22Rv1 (cell line): ENCODE measurements around the gene NECTIN1.

Experiments
- H3K27ac ChIP-seq: fragments of 450-650 bp; 2 replicates; pipeline ENCODE4 v1.5.1; 2017
- CTCF ChIP-seq: fragments of 450-650 bp; IDR thresholded peaks from 2 replicates; pipeline ENCODE4 v1.5.1; 2017; ENCODE audit warnings: mild to moderate bottlenecking
- ZFX ChIP-seq: fragments of 450-650 bp; IDR thresholded peaks from 2 replicates; pipeline ENCODE4 v1.6.1; 2017; ENCODE audit warnings: antibody characterized with exemption, borderline replicate concordance

Gene NECTIN1

GRCh38 chr11:119720311-119720913 is 8.6 kb downstream of the NECTIN1 start:
- no peak for TF ChIP-seq ZFX
- no peak for TF ChIP-seq CTCF
- H3K27ac ChIP-seq, result no peak overlapping the region

- no peak for TF ChIP-seq CTCF
- TF ChIP-seq ZFX, result no peak
- H3K27ac ChIP-seq, result no peak overlapping the region
Observed at GRCh38 chr11:119717839-119718534, 11.0 kb downstream of the NECTIN1 start.

DNA sequence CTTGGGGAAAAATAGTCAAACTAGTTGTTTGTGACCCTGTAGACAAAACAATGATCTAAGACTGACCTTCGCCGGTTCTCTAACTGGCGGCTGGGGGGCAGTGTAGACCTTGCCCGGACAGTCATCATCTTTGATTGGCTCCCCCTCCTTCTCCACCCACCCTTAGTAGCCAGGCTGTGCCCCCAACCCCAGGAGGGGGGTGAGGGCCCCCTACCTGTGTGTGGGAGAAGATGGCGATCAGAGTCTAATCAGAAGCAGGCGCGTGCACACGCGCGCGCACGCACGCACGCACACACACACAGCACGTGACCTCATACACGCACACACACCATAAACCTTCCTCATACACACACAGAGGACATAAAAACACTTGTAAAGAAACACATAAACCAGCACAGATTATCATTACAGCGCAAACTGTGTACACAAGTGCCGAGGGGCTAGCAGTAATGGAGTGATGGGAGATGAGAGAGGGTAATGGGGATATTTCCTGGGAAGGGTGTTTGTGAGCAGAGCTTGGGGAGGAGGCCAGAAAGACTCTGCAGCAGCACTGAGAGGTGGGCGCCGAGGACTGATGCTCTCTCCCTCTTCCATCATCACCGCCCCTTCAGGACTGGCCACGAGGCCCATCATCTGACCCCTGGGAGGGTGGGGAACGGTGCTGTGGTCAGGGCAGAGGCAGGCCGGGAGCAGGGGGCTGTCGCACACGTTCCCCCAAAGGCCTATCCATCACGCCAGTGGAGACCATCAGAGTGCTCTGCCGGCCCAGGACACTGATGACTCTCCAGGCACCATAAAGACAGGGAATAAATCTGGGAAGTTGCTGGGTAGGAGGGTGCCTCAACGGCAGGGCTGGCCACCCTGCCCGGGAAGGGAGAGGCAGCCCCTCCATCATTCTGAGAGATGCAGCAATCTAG is 12.2 kb downstream of the NECTIN1 start:
- TF ChIP-seq ZFX (no peak), CTCF (no peak)
- no peak overlapping the region for H3K27ac ChIP-seq

GRCh38 chr11:119714590-119714989 is 14.4 kb downstream of the NECTIN1 start:
- TF ChIP-seq CTCF (no peak), ZFX (no peak)
- no peak overlapping the region for H3K27ac ChIP-seq

DNA sequence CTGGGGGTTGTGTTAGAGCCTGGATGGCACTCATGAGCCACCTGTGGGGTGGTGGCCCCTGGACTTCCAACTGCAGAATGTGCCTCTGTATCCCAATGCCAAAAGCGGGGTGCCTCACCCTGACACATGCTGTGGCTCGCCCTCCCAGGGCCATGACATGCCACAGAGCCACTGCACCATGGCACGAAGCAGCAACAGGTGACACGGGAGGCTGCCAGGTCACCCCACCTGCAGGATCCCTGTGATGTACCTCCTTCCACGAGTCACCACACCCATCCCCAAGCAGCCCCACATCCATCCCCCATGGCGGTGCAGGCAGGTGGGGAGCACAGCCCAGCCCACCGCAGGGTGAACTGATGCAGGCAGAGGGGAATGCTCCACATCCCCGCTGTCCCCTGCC is 14.8 kb downstream of the NECTIN1 start:
- no peak overlapping the region for H3K27ac ChIP-seq
- TF ChIP-seq ZFX (no peak), CTCF (no peak)

DNA sequence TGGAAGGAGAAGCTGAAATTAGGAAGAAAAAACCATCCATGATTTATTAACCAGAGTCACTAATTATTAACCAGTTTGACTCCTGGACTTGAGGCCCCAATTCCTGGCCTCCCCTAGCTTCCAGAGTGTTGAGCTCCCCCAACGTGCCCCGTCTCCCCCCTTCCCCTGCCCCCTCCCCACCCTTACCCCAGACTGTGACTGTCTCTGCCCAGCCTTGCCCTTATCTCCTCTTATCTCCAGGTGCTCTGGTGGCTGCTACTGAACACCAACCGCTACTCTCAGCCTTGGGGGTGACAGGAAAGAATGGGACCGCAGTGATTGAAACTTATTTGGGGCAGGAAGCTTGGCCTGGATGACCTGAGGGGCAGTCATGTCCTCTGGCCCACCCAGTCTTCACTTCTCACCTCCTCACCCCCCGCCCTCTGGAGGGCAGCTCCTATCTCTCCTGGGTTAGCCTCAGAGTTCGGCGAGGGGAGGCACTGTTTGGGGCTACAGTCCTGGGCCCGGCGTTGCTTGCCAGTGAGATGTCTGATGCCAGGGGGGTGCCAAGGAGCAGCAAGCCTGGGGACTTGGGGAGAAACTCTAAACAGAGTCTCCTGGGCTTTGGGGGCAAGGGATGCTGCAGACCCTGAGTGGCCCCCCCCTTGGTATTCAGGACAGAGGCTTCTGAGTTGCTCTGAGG is 15.5 kb downstream of the NECTIN1 start:
- no peak overlapping the region for H3K27ac ChIP-seq
- TF ChIP-seq ZFX, result no peak
- TF ChIP-seq CTCF, result no peak
